ENCODE results near the gene TMEM120A.

The TMEM120A gene

DNA sequence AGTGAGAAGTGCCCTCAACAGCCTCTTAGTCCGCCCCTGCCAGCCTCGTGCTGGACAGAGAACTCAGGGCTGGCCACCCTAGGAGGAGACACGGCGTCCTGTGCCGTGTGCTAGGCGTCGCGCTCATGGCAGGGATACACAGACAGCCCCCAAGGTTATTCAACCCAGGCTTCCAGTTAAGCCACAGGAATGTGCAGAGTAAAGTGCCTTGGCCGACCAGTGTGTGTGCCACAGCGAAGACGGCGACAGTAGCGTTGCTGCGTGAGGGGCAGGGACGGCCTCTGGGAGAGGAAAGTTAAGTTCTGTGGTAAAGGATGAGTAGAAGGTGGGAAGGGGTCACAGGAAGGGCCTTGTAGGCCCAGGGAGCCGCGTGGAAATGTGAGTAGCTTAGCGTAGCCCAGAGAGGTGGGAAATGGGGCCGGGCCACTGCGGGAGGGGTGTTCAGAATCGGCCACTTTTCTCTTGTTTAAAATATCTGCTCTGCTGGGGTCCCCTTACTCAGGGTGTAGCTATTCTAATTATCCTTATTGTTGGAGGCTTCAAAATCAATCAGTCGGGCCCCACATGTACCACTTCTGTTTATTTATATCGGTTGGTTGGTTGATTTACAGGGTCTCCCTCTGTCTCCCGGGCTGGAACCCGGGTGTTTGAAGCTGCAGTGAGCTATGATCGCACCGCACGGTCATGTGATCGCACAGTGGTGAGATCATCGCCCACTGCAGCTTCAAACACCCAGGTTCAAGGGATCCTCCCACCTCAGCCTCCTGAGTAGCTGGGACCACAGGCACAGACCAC is 24.5 kb downstream of the TMEM120A start:
- no peak for DNase-seq (ENCODE audit: low spot score)
- TF ChIP-seq, protein P1, sequence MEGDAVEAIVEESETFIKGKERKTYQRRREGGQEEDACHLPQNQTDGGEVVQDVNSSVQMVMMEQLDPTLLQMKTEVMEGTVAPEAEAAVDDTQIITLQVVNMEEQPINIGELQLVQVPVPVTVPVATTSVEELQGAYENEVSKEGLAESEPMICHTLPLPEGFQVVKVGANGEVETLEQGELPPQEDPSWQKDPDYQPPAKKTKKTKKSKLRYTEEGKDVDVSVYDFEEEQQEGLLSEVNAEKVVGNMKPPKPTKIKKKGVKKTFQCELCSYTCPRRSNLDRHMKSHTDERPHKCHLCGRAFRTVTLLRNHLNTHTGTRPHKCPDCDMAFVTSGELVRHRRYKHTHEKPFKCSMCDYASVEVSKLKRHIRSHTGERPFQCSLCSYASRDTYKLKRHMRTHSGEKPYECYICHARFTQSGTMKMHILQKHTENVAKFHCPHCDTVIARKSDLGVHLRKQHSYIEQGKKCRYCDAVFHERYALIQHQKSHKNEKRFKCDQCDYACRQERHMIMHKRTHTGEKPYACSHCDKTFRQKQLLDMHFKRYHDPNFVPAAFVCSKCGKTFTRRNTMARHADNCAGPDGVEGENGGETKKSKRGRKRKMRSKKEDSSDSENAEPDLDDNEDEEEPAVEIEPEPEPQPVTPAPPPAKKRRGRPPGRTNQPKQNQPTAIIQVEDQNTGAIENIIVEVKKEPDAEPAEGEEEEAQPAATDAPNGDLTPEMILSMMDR (IDR thresholded peaks at IDR 0.05; ENCODE audit: borderline replicate concordance, control extremely low read depth, extremely low read depth, insufficient read depth, missing control alignments): no peak
- in situ Hi-C loops (cut with MboI; ENCODE audit: low sequenced_read_pairs, unreplicated experiment): no loop called here

DNA sequence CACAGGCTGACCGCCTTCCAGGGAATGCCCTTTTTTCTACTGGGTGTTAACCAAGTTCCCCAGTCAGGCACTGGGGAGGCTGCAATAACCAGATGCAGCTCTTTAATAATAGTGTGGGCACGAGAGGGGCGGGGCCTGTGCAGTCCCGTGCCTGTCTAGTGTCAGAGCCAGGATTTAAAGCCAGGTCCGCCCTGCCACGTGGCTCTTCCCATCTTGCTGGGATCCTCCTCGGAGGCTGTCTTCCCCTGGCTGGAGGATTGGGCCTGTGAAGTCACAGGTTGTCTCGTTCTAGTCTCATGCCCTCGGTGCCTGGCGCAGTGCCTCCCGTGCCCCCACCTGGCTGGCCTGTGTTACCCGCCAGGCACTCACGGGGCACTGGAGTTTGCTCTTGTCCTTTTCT is 25.2 kb downstream of the TMEM120A start:
- in situ Hi-C loops (cut with MboI; ENCODE audit: low sequenced_read_pairs, unreplicated experiment): no loop called here
- TF ChIP-seq, protein P1 (IDR thresholded peaks at IDR 0.05; ENCODE audit: borderline replicate concordance, control extremely low read depth, extremely low read depth, insufficient read depth, missing control alignments): no peak
- DNase-seq (ENCODE audit: low spot score): no peak

DNA sequence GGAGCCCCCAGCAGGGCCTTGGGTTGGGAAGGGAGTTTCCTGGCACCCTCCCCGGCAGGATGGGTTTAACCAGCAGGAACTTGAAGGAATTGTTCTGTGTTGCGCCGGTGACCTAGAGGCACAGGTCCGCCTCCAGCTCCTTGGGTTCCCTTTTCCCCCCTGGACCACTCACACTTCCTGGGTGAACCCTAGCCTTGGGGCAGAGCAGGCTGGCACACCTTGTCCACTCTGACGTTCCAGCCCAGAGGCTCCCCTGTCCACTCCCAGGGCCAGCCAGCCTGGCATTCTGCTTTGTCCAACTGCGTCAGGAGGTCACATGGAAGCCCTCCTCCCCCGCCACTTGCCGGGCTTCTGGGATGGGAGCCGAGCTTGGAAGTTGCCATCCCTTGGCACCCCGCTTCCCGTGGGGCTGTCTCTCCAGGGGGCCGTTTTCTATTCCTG is 25.8 kb downstream of the TMEM120A start:
- no peak for DNase-seq (ENCODE audit: low spot score)
- TF ChIP-seq, protein P1 (IDR thresholded peaks at IDR 0.05; ENCODE audit: borderline replicate concordance, control extremely low read depth, extremely low read depth, insufficient read depth, missing control alignments): no peak
- in situ Hi-C loops (cut with MboI; ENCODE audit: low sequenced_read_pairs, unreplicated experiment): no loop called here

DNA sequence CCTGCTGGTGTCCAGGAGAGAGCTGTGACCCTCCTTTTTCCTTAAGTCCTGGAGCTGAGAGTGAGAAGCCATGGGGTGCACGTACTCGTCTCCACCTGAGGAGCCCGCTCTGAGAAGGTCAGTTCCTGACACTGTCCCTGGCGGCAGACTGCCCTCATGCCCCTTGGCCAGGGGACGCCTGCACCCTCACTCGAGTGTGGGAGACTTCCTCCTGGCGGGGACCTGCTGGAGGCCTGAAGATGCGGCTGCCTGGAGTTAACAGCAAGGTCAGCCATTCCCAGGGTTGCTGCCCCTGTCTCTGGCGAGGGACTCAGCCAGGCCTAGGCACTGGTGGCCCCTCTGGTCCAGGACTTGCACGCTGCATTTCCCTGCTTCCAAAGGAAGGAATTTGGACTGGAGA is 26.4 kb downstream of the TMEM120A start:
- in situ Hi-C loops (cut with MboI; ENCODE audit: low sequenced_read_pairs, unreplicated experiment): no loop called here
- DNase-seq (ENCODE audit: low spot score): no peak
- TF ChIP-seq, protein P1 (IDR thresholded peaks at IDR 0.05; ENCODE audit: borderline replicate concordance, control extremely low read depth, extremely low read depth, insufficient read depth, missing control alignments): no peak

DNA sequence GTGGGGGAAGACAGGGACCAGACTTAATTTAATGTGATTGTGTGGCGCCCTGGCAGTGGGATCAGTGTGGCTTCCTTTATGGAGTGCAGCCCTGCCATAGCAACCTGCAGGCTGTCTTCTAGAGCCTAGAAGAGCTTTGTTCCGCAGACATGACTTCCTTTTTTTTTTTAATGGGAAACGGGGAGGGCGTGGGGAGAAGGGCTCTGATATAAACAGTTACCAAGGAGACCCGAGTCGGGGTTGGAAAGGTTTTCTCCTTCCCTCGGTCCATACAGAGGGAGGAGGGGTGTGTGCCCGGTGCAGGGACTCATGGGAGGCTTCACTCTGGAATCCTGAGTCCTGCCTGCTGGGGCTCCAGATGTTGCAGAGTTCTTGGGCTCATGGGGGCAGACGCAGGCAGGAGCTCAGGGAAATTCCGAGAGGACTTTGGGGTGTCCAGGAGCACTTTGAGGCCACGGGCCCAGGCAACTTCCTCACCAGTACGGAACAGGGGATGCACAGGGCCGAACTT is 26.9 kb downstream of the TMEM120A start:
- DNase-seq (ENCODE audit: low spot score): no peak
- in situ Hi-C loops (cut with MboI; ENCODE audit: low sequenced_read_pairs, unreplicated experiment): no loop called here
- TF ChIP-seq, protein P1 (IDR thresholded peaks at IDR 0.05; ENCODE audit: borderline replicate concordance, control extremely low read depth, extremely low read depth, insufficient read depth, missing control alignments): no peak

DNA sequence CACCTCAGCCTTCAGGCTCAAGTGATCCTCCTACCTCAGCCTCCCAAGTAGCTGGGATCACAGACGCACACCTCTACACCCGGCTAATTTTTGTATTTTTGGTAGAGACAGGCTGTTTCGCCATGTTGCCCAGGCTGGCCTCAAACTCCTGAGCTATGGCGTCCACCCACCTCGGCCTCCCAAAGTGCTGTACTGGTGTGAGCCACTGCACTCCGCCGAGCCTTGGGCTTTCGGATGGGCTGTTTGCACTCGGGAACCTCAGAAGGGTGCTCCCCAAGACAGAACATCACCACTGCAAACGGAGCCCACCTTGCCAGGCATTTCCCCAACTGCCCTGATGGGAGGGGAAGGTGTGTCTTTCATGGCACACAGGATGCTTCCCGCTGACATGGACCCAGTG is 27.3 kb downstream of the TMEM120A start:
- TF ChIP-seq, protein P1 (IDR thresholded peaks at IDR 0.05; ENCODE audit: borderline replicate concordance, control extremely low read depth, extremely low read depth, insufficient read depth, missing control alignments): no peak
- DNase-seq (ENCODE audit: low spot score): no peak
- in situ Hi-C loops (cut with MboI; ENCODE audit: low sequenced_read_pairs, unreplicated experiment): no loop called here

Measured in GM13976 (cell line).